MCF 10A (cell line): ENCODE results near the gene LHX2. TPM values are rescaled to one million over a fixed set of nuclear protein-coding genes. Genes with fewer than 3 reads are reported as not detected.

Experiments used
- BruUV-seq: library from RNA; stranded (reverse); fragments of 400-500 nt; replicated peaks from 2 replicates; lab custom pipeline; 2021; lab: Mats Ljungman, UMichigan
- CTCF ChIA-PET: fragments of 300-600 bp; sonication (Branson Sonifier 250); formaldehyde crosslinking; extraction: SDS; loops from one replicate; lab custom pipeline; 2021; ENCODE audit warnings: antibody characterized with exemption, inconsistent platforms; lab: Yijun Ruan, JAX
- POLR2A ChIA-PET: fragments of 300-600, 350-650 bp; sonication (Branson Sonifier 250); formaldehyde crosslinking; extraction: SDS; loops from one replicate; lab custom pipeline; 2020; ENCODE audit warnings: antibody characterized with exemption, inconsistent platforms; lab: Yijun Ruan, JAX
- DNase-seq: peaks from one replicate; pipeline ENCODE4 v3.0.0-alpha.2; 2018; ENCODE audit not compliant: unreplicated experiment
- H3K27ac Mint-ChIP-seq: one replicate; pipeline ENCODE4 v1.8.0; 2022; ENCODE audit warnings: mild to moderate bottlenecking, low read depth, mixed read lengths; ENCODE audit not compliant: unreplicated experiment
- H3K27me3 Mint-ChIP-seq: one replicate; pipeline ENCODE4 v1.8.0; 2022; ENCODE audit warnings: mixed read lengths; ENCODE audit not compliant: insufficient read depth, unreplicated experiment
- H3K36me3 Mint-ChIP-seq: one replicate; pipeline ENCODE4 v1.8.0; 2022; ENCODE audit warnings: mild to moderate bottlenecking, moderate library complexity, mixed read lengths; ENCODE audit not compliant: insufficient read depth, unreplicated experiment
- H3K4me1 Mint-ChIP-seq: one replicate; pipeline ENCODE4 v1.8.0; 2022; ENCODE audit warnings: mixed read lengths; ENCODE audit not compliant: insufficient read depth, unreplicated experiment
- H3K4me3 Mint-ChIP-seq: one replicate; pipeline ENCODE4 v1.8.0; 2022; ENCODE audit warnings: mild to moderate bottlenecking, moderate library complexity, mixed read lengths; ENCODE audit not compliant: unreplicated experiment
- H3K9me3 Mint-ChIP-seq: one replicate; pipeline ENCODE4 v1.8.0; 2022; ENCODE audit warnings: mixed read lengths; ENCODE audit not compliant: unreplicated experiment
- CTCF ChIP-seq: fragments of 200-600 bp; IDR thresholded peaks from one replicate; pipeline ENCODE4 v1.8.0; 2022; ENCODE audit warnings: antibody characterized with exemption, mild to moderate bottlenecking; ENCODE audit not compliant: unreplicated experiment
- intact Hi-C: fragments of 100-400 bp; cut with micrococcal nuclease; formaldehyde crosslinking; loops from 2 replicates; pipeline ENCODE4 v1.14.1; 2022
- total RNA-seq: library from RNA; stranded (reverse); gene quantifications from 2 replicates; pipeline ENCODE4 v1.2.3, GENCODE V29; 2022

Gene LHX2
- total RNA-seq, 1 experiment from 2014 or later = 0.63 TPM

- no peak for TF ChIP-seq CTCF
- Mint-ChIP-seq H3K27ac (no peak overlapping the region), H3K9me3 (no peaks in the 10 kb centered on the region), H3K4me1 (no peaks in the 10 kb centered on the region), H3K27me3 (peaks cover 11% of the 10 kb centered on the region), H3K36me3 (peaks cover 6% of the 10 kb centered on the region), H3K4me3 (no peak overlapping the region)
- intact Hi-C loops = no loop called here
- BruUV-seq = no TSS peak
- no peak for DNase-seq
- CTCF ChIA-PET = interaction anchor here (0.6 kb wide), 1 partner anchor 44 kb away, joined by 3 read pairs; no protein-coding TSS in a partner anchor
- POLR2A ChIA-PET = no interaction called here
These were observed 19.4 kb downstream of the LHX2 start for GRCh38 chr9:124030969-124031451.

GRCh38 chr9:124032247-124032646 is 20.7 kb downstream of the LHX2 start:
- POLR2A ChIA-PET = no interaction called here
- no peaks in the 10 kb centered on the region for H3K4me1 Mint-ChIP-seq
- no peak for DNase-seq
- H3K27me3 Mint-ChIP-seq = peaks cover 23% of the 10 kb centered on the region
- no TSS peak for BruUV-seq
- CTCF ChIA-PET = no interaction called here
- intact Hi-C loops = no loop called here
- no peaks in the 10 kb centered on the region for H3K9me3 Mint-ChIP-seq
- peaks cover 6% of the 10 kb centered on the region for H3K36me3 Mint-ChIP-seq
- H3K4me3 Mint-ChIP-seq = no peak overlapping the region
- no peak overlapping the region for H3K27ac Mint-ChIP-seq
- TF ChIP-seq CTCF = no peak

GRCh38 chr9:124033348-124033747 is 21.8 kb downstream of the LHX2 start:
- H3K9me3 Mint-ChIP-seq = no peaks in the 10 kb centered on the region
- no TSS peak for BruUV-seq
- H3K27me3 Mint-ChIP-seq = peaks cover 30% of the 10 kb centered on the region
- POLR2A ChIA-PET = no interaction called here
- no peak overlapping the region for H3K27ac Mint-ChIP-seq
- no peak for DNase-seq
- intact Hi-C loops = no loop called here
- H3K4me3 Mint-ChIP-seq = no peak overlapping the region
- no peaks in the 10 kb centered on the region for H3K4me1 Mint-ChIP-seq
- CTCF ChIA-PET = no interaction called here
- TF ChIP-seq CTCF = no peak
- H3K36me3 Mint-ChIP-seq = peaks cover 6% of the 10 kb centered on the region

GRCh38 chr9:124033967-124034366 is 22.4 kb downstream of the LHX2 start:
- no peak for DNase-seq
- no TSS peak for BruUV-seq
- no peak overlapping the region for H3K27ac Mint-ChIP-seq
- intact Hi-C loops = no loop called here
- H3K4me3 Mint-ChIP-seq = no peak overlapping the region
- ChIA-PET POLR2A (no interaction called here), CTCF (no interaction called here)
- no peaks in the 10 kb centered on the region for H3K9me3 Mint-ChIP-seq
- H3K4me1 Mint-ChIP-seq = no peaks in the 10 kb centered on the region
- H3K36me3 Mint-ChIP-seq = peaks cover 6% of the 10 kb centered on the region
- TF ChIP-seq CTCF = no peak
- H3K27me3 Mint-ChIP-seq = peaks cover 30% of the 10 kb centered on the region
